Mesothelial cell of epicardium (in vitro differentiated cells): ENCODE data around the gene MLPH. TPM values are rescaled to one million over a fixed set of nuclear protein-coding genes. Genes with fewer than 3 reads are reported as not detected.

Experiments used
- DNase-seq, 2 experiments: peaks; one replicate each; pipeline ENCODE4 v3.0.0; 2021; ENCODE audit warnings: low spot score in 2 of 2; ENCODE audit not compliant: unreplicated experiment in 2 of 2
- H3K27ac Mint-ChIP-seq: 2 replicates; pipeline ENCODE4 v1.8.0; 2021; ENCODE audit warnings: mixed read lengths
- H3K27me3 Mint-ChIP-seq: 2 replicates; pipeline ENCODE4 v1.8.0; 2021; ENCODE audit warnings: low read depth, mixed read lengths
- H3K36me3 Mint-ChIP-seq: 2 replicates; pipeline ENCODE4 v1.8.0; 2021; ENCODE audit warnings: mixed read lengths
- H3K4me1 Mint-ChIP-seq: 2 replicates; pipeline ENCODE4 v1.8.0; 2021; ENCODE audit warnings: mixed read lengths
- H3K4me3 Mint-ChIP-seq: 2 replicates; pipeline ENCODE4 v1.8.0; 2021; ENCODE audit warnings: mild to moderate bottlenecking, moderate library complexity, mixed read lengths
- H3K9me3 Mint-ChIP-seq: 2 replicates; pipeline ENCODE4 v1.8.0; 2021; ENCODE audit warnings: mixed read lengths
- total RNA-seq: library from RNA; stranded (reverse); gene quantifications from 3 replicates; pipeline ENCODE4 v1.2.1, GENCODE V29; 2021
- TF ChIP-seq, protein P1 (sequence below): fragments of 200-600 bp; sonication (generic); IDR thresholded peaks from one replicate; pipeline ENCODE4 v1.5.0; 2021; ENCODE audit warnings: antibody characterized with exemption; ENCODE audit not compliant: unreplicated experiment

MLPH gene
- total RNA-seq, 1 donor from 2014 or later = 6.1 TPM

GRCh38 chr2:237555560-237555959 is 68.5 kb downstream of the MLPH start:
- H3K36me3 Mint-ChIP-seq = peaks cover 11% of the 10 kb centered on the region
- H3K27ac Mint-ChIP-seq = no peak overlapping the region
- H3K9me3 Mint-ChIP-seq = peaks cover 11% of the 10 kb centered on the region
- H3K4me1 Mint-ChIP-seq = no peaks in the 10 kb centered on the region
- peaks cover 3% of the 10 kb centered on the region for H3K27me3 Mint-ChIP-seq
- no peak overlapping the region for H3K4me3 Mint-ChIP-seq
- DNase-seq = no peak
- TF ChIP-seq, protein P1, sequence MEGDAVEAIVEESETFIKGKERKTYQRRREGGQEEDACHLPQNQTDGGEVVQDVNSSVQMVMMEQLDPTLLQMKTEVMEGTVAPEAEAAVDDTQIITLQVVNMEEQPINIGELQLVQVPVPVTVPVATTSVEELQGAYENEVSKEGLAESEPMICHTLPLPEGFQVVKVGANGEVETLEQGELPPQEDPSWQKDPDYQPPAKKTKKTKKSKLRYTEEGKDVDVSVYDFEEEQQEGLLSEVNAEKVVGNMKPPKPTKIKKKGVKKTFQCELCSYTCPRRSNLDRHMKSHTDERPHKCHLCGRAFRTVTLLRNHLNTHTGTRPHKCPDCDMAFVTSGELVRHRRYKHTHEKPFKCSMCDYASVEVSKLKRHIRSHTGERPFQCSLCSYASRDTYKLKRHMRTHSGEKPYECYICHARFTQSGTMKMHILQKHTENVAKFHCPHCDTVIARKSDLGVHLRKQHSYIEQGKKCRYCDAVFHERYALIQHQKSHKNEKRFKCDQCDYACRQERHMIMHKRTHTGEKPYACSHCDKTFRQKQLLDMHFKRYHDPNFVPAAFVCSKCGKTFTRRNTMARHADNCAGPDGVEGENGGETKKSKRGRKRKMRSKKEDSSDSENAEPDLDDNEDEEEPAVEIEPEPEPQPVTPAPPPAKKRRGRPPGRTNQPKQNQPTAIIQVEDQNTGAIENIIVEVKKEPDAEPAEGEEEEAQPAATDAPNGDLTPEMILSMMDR = no peak

DNA sequence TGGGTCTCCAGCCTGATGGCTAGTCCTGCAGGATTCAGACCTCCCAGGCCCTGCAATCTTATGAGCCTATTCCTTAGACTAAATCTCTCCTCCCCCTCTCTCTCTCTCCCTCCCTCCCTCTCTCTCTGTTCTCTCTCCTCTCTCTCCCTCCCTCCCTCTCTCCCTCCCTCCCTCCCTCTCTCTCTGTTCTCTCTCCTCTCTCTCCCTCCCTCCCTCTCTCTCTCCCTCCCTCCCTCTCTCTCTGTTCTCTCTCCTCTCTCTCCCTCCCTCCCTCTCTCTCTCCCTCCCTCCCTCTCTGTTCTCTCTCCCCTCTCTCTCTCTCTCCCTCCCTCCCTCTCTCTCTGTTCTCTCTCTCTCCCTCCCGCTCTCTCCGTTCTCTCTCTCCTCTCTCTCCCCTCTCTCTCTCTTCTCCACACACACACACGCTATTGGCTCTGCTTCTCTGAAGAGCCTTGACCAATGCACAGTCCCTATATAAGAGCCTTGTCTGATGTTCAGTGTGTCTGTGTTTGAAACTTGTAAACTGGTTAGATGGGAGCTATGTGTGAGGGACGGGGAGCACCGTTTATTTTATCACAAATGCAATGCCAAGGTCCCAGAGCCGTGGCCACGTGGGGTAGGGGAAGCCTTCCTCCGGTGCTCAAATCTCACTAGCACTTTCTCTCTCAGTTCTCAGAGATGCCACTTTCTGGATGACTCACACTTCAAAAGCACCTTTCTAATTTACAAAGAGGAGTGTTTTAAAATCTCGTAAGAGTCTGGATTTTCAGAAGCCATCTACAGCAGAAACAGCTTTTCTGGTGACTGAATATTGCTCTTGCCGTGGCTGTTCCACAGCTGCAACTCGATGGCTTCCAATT is 70.0 kb downstream of the MLPH start:
- Mint-ChIP-seq H3K27me3 (peaks cover 3% of the 10 kb centered on the region), H3K4me3 (no peak overlapping the region), H3K9me3 (peaks cover 11% of the 10 kb centered on the region), H3K4me1 (no peaks in the 10 kb centered on the region), H3K27ac (no peak overlapping the region), H3K36me3 (peaks cover 11% of the 10 kb centered on the region)
- DNase-seq = no peak
- TF ChIP-seq, protein P1 = no peak

- peaks cover 11% of the 10 kb centered on the region for H3K36me3 Mint-ChIP-seq
- DNase-seq = no peak
- H3K4me1 Mint-ChIP-seq = no peaks in the 10 kb centered on the region
- H3K27me3 Mint-ChIP-seq = peaks cover 8% of the 10 kb centered on the region
- no peak overlapping the region for H3K4me3 Mint-ChIP-seq
- TF ChIP-seq, protein P1 = no peak
- H3K9me3 Mint-ChIP-seq = peaks cover 11% of the 10 kb centered on the region
- no peak overlapping the region for H3K27ac Mint-ChIP-seq
Measured at GRCh38 chr2:237557633-237558015, 70.6 kb downstream of the MLPH start.

DNA sequence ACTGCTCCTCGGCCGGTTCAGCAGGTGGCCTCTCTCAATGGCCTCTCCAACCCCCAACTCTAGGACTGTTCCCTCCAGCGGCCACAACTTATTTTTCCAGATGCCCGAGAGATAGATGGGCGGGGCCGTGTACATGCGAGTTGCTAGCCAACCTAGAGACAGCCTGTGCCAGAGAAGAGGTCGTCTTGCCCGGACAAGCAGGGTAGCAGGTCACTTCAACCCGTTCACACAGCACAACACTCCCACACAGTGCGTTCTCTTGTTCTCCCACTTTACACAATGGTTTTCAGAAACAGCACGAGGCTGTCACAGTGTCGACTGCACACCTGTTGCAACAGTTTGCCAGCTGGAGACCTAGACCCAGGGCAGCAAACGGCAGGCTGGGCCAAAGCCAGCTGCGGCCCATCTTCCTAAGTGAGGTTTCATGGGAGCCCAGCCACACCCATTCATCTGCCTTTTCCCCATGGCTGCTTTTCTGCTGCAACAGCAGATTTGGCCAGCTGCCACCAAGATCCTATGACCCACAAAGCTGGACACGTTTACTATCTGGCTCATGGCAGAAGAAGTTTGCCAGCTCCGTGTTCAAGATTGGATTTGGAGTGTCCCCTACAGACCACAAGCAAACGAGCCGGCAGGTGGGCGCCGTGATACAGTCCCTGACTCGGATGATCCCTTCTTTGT is 72.0 kb downstream of the MLPH start:
- H3K9me3 Mint-ChIP-seq = peaks cover 11% of the 10 kb centered on the region
- H3K27me3 Mint-ChIP-seq = peaks cover 17% of the 10 kb centered on the region
- peaks cover 3% of the 10 kb centered on the region for H3K36me3 Mint-ChIP-seq
- TF ChIP-seq, protein P1 = no peak
- no peak overlapping the region for H3K4me3 Mint-ChIP-seq
- no peak overlapping the region for H3K27ac Mint-ChIP-seq
- H3K4me1 Mint-ChIP-seq = no peaks in the 10 kb centered on the region
- no peak for DNase-seq

DNA sequence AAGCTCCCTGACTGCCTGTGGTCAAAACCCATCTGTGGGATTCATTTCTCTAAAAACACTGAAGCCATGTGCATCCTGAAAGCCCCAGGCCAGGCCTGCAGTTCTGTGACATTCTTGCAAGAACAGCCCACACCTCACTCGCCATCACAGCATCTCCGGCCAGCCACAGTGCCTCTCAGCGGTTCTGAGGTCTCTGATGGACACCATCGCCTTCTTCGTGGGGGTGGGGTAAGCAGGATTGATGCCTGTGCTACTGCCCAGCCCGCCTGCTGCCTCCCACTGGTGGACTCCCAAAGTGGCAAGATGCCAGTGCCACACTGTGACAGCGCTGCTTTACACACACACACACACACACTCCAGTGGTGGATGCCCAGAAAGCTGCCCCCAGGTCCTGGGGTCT is 74.2 kb downstream of the MLPH start:
- no peak for DNase-seq
- H3K36me3 Mint-ChIP-seq = no peaks in the 10 kb centered on the region
- TF ChIP-seq, protein P1 = no peak
- no peak overlapping the region for H3K27ac Mint-ChIP-seq
- no peaks in the 10 kb centered on the region for H3K4me1 Mint-ChIP-seq
- no peak overlapping the region for H3K4me3 Mint-ChIP-seq
- peaks cover 21% of the 10 kb centered on the region for H3K27me3 Mint-ChIP-seq
- H3K9me3 Mint-ChIP-seq = peaks cover 1% of the 10 kb centered on the region
